ENCODE results near the gene HIGD1A.

DNA sequence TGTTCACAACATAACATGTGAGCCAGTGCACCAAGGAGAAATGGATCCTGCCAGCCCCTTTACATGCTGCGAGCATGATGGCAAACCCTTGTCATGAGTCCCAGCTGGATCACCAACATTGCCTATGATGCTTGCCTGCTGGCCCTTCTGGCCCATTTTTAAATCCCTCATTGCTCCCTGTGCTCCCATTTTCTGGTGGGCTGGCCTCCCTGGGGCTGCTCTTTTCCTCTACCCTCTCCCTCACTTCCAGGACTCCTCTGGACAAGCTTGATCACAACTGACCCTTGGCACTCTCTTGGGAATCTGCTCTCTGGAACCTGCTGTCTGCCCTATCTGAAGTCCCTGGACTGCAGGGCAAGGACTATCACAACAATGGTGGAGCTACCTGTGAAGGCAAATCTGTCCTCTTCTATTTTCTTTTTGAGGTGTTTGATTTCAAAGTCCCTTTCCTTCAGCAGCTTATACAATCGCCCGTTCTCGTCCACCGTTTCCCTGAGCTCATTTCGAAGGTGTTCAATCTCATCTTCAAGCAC, 47.5 kb downstream of the HIGD1A start:
- TF ChIP-seq, protein P1, sequence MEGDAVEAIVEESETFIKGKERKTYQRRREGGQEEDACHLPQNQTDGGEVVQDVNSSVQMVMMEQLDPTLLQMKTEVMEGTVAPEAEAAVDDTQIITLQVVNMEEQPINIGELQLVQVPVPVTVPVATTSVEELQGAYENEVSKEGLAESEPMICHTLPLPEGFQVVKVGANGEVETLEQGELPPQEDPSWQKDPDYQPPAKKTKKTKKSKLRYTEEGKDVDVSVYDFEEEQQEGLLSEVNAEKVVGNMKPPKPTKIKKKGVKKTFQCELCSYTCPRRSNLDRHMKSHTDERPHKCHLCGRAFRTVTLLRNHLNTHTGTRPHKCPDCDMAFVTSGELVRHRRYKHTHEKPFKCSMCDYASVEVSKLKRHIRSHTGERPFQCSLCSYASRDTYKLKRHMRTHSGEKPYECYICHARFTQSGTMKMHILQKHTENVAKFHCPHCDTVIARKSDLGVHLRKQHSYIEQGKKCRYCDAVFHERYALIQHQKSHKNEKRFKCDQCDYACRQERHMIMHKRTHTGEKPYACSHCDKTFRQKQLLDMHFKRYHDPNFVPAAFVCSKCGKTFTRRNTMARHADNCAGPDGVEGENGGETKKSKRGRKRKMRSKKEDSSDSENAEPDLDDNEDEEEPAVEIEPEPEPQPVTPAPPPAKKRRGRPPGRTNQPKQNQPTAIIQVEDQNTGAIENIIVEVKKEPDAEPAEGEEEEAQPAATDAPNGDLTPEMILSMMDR (conservative IDR thresholded peaks at IDR 0.05; ENCODE audit: low read depth, low read length): no peak
- TF ChIP-seq RAD21 (IDR thresholded peaks at IDR 0.05; ENCODE audit: low read length) (no peak), POLR2A (IDR thresholded peaks at IDR 0.05; ENCODE audit: low read depth, low read length) (no peak), MAZ (IDR thresholded peaks at IDR 0.05; ENCODE audit: borderline replicate concordance, low read depth, low read length) (no peak), BHLHE40 (IDR thresholded peaks at IDR 0.05; ENCODE audit: low read depth, low read length) (no peak), SMC3 (IDR thresholded peaks at IDR 0.05; ENCODE audit: low read depth, low read length) (no peak), MXI1 (IDR thresholded peaks at IDR 0.05; ENCODE audit: borderline replicate concordance, low read depth, low read length) (no peak), RFX5 (IDR thresholded peaks at IDR 0.05; ENCODE audit: low read depth, low read length) (no peak), NFE2L2 (IDR thresholded peaks at IDR 0.05; ENCODE audit: low read depth, low read length) (no peak), FOS (IDR thresholded peaks at IDR 0.05; ENCODE audit: low read depth, low read length) (no peak), MAFK (IDR thresholded peaks at IDR 0.05; ENCODE audit: low read depth, low read length) (no peak), RCOR1 (IDR thresholded peaks at IDR 0.05; ENCODE audit: insufficient replicate concordance, low read length) (no peak)

Data from IMR-90 (cell line).